ENCODE measurements around the gene HECW1.

HECW1 gene

GRCh38 chr7:43248961-43249822 lies 136.7 kb downstream of the HECW1 start:
- no peak for TF ChIP-seq POLR2AphosphoS5 (IDR thresholded peaks at IDR 0.05; ENCODE audit: low read depth, low read length)

GRCh38 chr7:43249823-43250145 lies 137.3 kb downstream of the HECW1 start:
- TF ChIP-seq POLR2AphosphoS5 (IDR thresholded peaks at IDR 0.05; ENCODE audit: low read depth, low read length) (no peak), FOXP2 (optimal IDR thresholded peaks at IDR 0.05; ENCODE audit: borderline replicate concordance, extremely low read depth, extremely low read length, insufficient read depth) (no peak), SIN3A (IDR thresholded peaks at IDR 0.05; ENCODE audit: borderline replicate concordance, insufficient read depth, low read length) (no peak), REST (IDR thresholded peaks at IDR 0.05; ENCODE audit: insufficient read depth in 1 of 2, low read depth in 2 of 2, low read length in 2 of 2) (no peak), TAF1 (IDR thresholded peaks at IDR 0.05; ENCODE audit: borderline replicate concordance, insufficient read depth, low read length) (no peak)

GRCh38 chr7:43260980-43261878 lies 148.8 kb downstream of the HECW1 start:
- no peak for TF ChIP-seq TAF1 (IDR thresholded peaks at IDR 0.05; ENCODE audit: borderline replicate concordance, insufficient read depth, low read length)

GRCh38 chr7:43265139-43265538 lies 152.7 kb downstream of the HECW1 start:
- no peak for TF ChIP-seq FOXP2 (optimal IDR thresholded peaks at IDR 0.05; ENCODE audit: borderline replicate concordance, extremely low read depth, extremely low read length, insufficient read depth)
- TF ChIP-seq TAF1 (IDR thresholded peaks at IDR 0.05; ENCODE audit: borderline replicate concordance, insufficient read depth, low read length), result no peak
- no peak for TF ChIP-seq SIN3A (IDR thresholded peaks at IDR 0.05; ENCODE audit: borderline replicate concordance, insufficient read depth, low read length)
- TF ChIP-seq POLR2AphosphoS5 (IDR thresholded peaks at IDR 0.05; ENCODE audit: low read depth, low read length), result no peak
- TF ChIP-seq REST (IDR thresholded peaks at IDR 0.05; ENCODE audit: insufficient read depth in 1 of 2, low read depth in 2 of 2, low read length in 2 of 2), result no peak

GRCh38 chr7:43273939-43274719 lies 161.7 kb downstream of the HECW1 start:
- TF ChIP-seq SIN3A (IDR thresholded peaks at IDR 0.05; ENCODE audit: borderline replicate concordance, insufficient read depth, low read length) (no peak), FOXP2 (optimal IDR thresholded peaks at IDR 0.05; ENCODE audit: borderline replicate concordance, extremely low read depth, extremely low read length, insufficient read depth) (no peak), REST (IDR thresholded peaks at IDR 0.05; ENCODE audit: insufficient read depth in 1 of 2, low read depth in 2 of 2, low read length in 2 of 2) (no peak), TAF1 (IDR thresholded peaks at IDR 0.05; ENCODE audit: borderline replicate concordance, insufficient read depth, low read length) (no peak), POLR2AphosphoS5 (IDR thresholded peaks at IDR 0.05; ENCODE audit: low read depth, low read length) (no peak)
